NCI-H128 (cell line): ENCODE results near the gene LBHD2.
"Not testable (repeated sequence)": the region's sequence is repeated elsewhere in the genome, so short reads cannot be mapped to it uniquely, and the experiment has no call there.

Source experiments
- DNase-seq: peaks from one replicate; lab custom pipeline; 2025; ENCODE audit not compliant: unreplicated experiment; lab: John Stamatoyannopoulos, UW

The LBHD2 gene

GRCh38 chr14:103103461-103104388 is 19.7 kb downstream of the LBHD2 start:
- peak; percentile 42 for DNase-seq

GRCh38 chr14:103104389-103104653 is 20.3 kb downstream of the LBHD2 start:
- no peak for DNase-seq

- peak; percentile 62 for DNase-seq
Measured at GRCh38 chr14:103104654-103105452, 20.8 kb downstream of the LBHD2 start.

GRCh38 chr14:103105580-103106150 is 21.7 kb downstream of the LBHD2 start:
- no peak for DNase-seq

- DNase-seq = no peak
Measured at GRCh38 chr14:103107455-103107854, 23.4 kb downstream of the LBHD2 start.

GRCh38 chr14:103107941-103108748 is 24.1 kb downstream of the LBHD2 start:
- DNase-seq = no peak

GRCh38 chr14:103108749-103109207 is 24.8 kb downstream of the LBHD2 start:
- no peak for DNase-seq

GRCh38 chr14:103109535-103110441 is 25.8 kb downstream of the LBHD2 start:
- DNase-seq = no peak

- DNase-seq = peak; percentile 58
Measured at GRCh38 chr14:103110681-103111231, 26.7 kb downstream of the LBHD2 start.

- DNase-seq = no peak
Measured at GRCh38 chr14:103111232-103111868, 27.3 kb downstream of the LBHD2 start.

- DNase-seq = no peak
Measured at GRCh38 chr14:103112400-103113243, 28.6 kb downstream of the LBHD2 start.

- no peak for DNase-seq
Measured at GRCh38 chr14:103113303-103113702, 29.3 kb downstream of the LBHD2 start.

GRCh38 chr14:103113774-103114173 is 29.8 kb downstream of the LBHD2 start:
- DNase-seq = no peak

- not testable (repeated sequence) for DNase-seq
Measured at GRCh38 chr14:103115086-103115679, 31.2 kb downstream of the LBHD2 start.

- no peak for DNase-seq
Measured at GRCh38 chr14:103115845-103116572, 32.0 kb downstream of the LBHD2 start.

GRCh38 chr14:103116636-103117035 is 32.6 kb downstream of the LBHD2 start:
- DNase-seq = no peak

GRCh38 chr14:103117499-103117898 is 33.5 kb downstream of the LBHD2 start:
- DNase-seq = not testable (repeated sequence)
